Activated CD8-positive, alpha-beta memory T cell treated with anti-CD3 and anti-CD28 coated beads, Interleukin-2, amount 50 U/mL, for 48 hours (primary cell): Measurements from ENCODE around the gene TATDN3.
"Not testable (repeated sequence)": the region's sequence is repeated elsewhere in the genome, so short reads cannot be mapped to it uniquely, and the experiment has no call there.

ENCODE experiments used
- DNase-seq: peaks from one replicate; pipeline ENCODE4 v3.0.0-alpha.2; 2020

Gene TATDN3, protein sequence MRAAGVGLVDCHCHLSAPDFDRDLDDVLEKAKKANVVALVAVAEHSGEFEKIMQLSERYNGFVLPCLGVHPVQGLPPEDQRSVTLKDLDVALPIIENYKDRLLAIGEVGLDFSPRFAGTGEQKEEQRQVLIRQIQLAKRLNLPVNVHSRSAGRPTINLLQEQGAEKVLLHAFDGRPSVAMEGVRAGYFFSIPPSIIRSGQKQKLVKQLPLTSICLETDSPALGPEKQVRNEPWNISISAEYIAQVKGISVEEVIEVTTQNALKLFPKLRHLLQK

DNA sequence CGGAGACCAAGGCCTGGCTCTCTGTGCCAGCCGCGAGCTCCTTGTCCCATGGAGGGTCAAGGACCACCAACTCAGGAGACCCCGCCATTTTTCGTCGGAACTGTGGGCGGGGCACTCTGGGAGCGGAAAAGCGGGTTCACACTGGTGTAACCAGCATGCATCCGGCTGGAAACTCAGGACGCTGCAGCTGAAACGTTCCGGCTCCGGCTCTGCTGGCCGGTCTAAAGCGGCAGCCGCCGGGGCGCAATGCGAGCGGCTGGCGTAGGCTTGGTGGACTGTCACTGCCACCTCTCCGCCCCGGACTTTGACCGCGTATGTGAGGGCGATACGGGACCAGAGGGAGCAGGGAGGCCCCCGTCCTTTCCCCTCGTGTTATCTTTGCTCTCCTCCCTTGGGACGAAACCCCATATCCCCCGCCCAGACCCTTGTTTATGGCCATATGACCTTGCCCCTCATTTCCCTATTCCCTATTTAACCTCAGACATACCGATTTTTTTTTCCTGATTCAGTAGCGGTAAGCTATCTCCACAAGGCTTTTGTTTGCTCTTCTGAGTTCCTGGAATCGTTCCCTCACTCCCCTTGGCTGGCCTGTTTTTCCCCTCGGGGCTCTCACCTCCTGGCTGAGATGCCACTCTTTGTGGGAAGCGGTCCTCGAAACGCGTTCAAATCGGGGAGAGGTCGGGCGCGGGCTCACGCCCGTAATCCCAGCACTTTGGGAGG lies at the start of gene TATDN3, which contains the start of gene NSL1:
TSS of gene TATDN3 (plus strand) at position 219 of the 720 bp plus-strand sequence. CDS start at position 247, 28 bp downstream.
TSS of gene NSL1 (minus strand) at position 102 of the 720 bp plus-strand sequence. CDS start at position 88, 14 bp downstream.
- DNase-seq, result peak; percentile 100

DNA sequence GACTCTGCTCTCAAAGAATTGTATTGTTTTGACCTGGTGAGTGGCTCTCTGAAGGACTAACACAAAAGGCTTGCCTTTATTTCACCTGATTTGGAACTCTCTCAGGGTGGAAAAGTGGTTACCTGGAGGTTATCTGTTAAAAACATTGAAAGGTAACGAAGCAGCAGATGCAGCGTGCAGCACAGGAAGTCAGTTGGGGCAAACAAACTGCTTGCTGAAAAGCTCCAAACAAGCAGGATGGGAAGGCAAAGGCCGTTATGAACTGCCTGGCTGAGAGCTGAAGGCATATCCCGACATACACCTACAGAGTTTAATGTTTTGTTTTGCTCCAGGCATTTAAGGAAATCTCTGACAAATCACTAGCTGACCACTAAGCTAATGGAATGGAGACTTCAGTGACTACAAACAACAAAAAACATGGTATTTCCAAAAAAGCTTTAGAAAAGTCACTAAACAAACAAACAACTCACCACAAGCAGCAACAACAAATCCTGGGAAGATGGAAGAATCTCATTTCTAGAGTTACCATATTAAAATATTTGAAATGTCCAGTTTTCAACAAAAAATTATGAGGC lies 47.7 kb upstream of the TATDN3 start:
- no peak for DNase-seq

DNA sequence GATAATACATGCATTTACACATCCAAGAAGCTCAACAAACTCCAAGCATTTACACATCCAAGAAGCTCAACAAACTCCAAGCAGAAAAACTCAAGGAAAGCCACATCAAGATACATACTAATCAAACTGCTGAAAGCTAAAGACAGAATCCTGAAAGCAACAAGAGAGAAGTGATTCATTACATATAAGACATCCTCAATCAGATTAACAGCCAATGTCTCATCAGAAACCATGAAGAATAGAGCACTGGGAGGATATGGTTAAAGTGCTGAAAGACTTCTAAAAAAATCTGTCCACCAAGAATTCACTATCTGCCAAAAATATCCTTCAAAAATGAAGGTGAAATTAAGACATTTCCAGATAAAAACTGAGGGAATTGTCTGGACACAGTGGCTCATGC lies 46.4 kb upstream of the TATDN3 start:
- no peak for DNase-seq

DNA sequence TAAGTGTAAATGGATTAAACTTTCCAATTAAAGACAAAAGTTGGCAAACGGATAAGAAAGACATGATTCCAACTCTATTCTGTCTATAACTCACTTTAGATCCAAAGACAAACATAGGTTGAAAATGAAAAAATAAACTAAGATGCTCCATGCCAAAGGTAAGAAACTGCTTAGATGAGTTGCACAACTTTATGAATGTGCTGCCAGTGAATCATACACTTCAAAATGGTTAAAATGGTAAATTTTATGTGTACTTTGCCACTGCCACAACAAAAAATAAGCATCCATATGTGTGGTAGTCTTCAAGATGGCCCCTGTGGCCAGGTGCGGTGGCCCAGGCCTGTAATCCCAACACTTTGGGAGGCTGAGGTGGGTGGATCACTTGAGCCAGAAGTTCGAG lies 45.1 kb upstream of the TATDN3 start:
- DNase-seq, result no peak

DNA sequence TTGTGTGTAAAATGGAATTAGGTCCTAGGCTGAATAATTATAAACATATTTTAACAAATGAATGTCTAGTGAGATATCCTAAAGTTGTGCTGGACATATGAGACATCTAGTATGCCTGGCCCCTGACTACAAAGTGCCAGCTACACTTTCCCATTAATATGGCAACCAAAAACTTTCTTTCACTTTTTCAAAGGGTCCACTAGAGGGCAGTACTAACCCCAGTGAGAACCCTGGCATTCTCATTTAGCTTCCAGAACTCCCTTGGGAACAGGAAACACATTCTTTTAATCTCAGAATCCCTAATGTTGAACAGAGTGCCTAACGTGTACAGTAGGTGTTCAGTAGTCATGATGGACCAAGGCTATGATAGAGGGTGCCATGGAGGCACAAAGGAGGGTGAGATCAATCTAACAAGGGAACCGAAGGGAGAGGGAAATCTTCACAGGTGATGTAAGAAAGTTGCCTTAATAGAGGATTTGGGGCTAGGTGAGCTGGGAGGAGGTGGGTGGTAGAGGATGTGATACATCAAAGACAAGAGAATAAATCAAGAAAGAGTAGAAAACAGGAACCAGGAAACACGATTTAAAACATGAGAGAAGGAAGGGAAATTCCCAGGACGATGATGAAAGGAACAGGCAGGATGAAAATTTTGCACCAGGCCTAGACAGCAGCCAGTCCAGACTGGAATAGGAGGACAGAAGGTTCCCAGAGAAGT lies 41.7 kb upstream of the TATDN3 start:
- DNase-seq, result no peak

DNA sequence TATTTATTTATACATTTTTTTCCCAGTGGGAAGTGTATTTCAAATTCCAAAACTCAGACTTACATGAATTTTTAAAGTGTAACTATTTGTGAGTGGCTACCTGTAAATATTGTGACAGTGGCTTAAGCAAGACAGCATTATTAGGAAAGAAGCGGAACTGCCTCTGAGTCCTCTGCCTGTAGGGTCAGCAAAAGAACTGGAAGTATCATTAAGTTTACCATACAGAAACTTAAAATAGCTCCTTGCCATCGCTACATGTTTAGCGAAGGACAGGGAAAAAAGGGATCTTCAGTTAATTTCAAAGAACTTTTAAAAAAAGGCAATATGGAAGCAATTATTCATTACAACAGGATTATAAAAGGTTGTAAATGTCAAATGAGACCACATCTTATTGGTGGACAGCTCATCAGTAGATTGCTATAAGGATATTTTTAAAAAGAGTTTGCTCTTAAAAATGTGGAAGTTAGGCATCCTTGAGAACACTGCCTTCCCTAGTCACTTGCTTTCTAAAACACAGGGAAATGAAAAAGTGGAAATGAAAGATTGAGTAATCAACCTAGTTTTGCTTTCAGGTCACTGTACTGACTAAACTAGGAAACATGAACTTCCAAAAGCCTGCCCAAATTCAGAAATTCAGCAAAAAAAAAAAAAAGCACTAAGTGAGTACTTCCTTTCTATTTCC lies 39.3 kb upstream of the TATDN3 start:
- DNase-seq, result no peak

DNA sequence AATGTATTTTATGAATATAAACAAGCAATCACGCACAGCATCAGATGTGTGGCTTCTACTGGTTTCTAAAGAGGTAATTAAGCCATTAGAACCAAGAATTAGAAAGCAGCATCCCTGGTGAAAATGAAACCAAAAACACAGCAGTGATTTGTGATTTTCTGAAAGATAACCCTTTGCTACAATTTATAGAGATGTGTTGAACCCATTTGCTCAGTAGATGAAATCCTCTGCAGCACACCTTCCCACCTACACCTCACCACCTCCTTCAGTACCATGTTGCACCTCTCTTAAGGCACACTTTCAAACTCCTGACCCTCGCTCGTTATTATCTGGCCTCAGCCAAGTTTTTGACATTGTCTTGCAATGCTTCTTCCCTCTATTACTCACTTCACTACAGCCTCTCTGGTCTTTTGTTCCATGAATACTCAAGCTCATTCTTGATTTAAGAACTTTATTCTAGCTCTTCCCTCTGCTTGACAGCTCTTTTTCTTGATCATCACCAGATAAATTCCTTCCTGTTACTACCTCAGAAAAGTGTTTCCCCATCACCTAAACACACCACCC lies 38.7 kb upstream of the TATDN3 start:
- DNase-seq, result no peak

DNA sequence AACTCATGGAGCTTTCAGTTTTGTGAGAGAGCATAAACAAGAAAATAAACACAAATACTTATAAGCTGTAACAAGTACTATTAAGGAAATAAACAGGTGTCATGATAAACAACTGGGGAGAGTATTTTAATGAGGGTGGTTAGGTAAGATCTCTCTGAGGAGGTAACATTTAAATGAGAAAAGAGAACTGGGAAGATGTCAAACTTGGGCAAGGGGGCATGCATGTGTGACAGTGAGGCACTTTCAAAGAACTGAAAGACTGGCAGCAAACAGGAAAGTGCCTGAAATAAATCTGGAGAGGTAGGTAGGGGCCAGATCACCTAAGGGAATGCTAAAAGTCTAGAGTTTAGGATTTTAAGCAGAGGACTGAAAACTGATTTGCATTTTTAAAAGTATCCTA lies 37.9 kb upstream of the TATDN3 start:
- DNase-seq, result no peak

DNA sequence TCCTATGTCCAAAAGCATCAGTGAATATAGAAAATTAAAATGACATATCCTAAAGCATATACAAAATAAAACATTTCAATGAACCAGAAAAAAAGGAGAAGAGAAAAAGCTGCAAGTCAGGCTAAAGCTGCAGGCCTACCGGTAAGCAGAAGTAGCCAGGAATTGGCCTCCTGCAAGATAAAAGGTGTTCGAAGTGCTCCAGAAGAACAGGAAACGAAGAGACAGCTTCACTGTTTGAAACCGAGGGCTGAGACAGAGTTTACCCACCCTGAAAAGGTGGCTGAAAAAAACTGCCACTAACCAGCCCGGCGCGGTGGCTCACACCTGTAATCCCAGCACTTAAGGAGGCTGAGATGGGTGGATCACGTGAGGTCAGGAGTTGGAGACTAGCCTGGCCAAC lies 37.5 kb upstream of the TATDN3 start:
- DNase-seq, result no peak

DNA sequence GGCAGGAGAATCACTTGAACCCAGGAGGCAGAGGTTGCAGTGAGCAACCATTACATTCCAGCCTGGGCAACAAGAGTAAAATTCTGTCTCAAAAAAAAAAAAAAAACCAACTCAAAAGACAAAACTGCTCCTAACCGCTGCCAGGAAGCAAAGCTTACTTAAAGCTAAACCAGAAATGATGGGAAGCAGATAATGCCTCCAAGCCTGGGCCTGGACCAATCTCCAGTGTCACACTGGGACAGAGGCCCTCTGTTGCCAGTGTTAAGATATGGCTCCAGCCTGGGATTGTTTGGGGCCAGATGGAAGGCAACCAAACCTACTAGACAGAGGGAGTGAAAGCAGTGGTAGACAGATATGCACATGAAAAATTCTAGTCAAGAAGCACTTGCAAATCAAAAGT lies 37.0 kb upstream of the TATDN3 start:
- DNase-seq, result no peak

DNA sequence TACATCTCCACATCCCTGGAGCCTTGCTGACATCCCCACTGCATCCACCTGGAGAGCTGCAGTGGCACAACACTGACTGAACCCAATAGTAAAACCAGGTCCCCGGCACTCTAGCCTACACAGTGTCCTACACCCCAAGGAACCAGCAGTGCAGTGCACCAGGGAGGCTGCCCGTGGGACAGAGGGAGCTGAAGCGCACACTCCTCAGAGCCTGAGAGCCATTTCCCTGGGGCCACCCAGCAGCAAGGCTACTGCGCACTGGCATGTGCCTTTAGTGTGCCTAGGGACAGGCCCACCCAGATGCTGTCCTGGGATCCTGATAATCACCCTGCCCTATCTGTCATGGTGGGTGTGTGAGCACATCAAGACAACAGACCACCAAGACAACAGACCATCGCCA lies 32.0 kb upstream of the TATDN3 start:
- DNase-seq, result no peak

DNA sequence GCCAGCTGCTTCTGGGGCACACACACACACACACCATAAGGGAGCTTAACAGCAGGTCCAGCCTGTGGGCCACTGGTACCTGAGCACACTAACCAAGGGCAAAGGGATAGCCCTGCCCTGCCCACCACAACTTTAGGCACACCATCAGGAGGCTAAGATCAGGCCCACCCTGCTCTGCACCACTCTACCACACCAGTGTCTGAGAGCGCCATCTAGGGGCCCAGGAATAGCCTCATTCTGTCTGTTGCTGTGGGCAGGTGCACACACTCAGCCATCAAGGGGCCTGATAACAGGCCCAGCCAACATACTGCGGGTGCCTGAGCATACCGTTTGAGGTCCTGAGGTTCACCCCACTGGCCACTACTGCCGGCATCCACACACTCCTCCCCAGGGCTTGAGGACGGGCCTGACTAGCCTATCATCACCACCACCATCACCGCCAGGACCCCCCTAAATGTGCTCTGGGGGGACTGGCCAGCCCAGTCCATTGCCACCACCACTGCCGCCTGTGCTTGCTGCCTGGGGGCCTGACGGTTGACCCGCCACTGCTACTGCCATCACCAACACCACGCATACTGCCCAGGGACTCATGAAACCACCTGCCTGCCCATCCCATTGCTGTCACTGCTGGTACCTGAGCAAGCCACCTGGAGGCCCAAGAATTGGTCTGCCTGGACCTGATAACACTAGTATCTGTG lies 31.4 kb upstream of the TATDN3 start:
- DNase-seq, result peak; percentile 81

DNA sequence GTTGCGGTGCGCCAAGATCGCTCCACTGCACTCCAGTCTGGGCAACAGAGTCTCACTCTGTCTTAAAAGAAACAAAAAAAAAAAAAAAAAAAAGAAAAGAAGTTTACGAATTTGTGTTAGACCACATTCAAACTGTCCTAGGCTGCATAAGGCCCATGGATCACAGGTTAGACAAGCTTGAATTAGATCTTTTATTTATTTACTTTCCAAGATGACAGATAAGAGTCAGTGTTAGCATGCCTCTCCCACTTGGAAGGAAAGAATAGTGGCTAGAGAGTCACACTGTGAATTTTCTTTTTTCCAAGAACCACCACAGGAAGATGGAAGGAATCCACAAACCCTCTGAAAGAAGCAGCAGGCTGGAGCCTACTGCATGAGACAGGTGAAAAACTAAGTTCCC lies 29.5 kb upstream of the TATDN3 start:
- DNase-seq, result no peak

DNA sequence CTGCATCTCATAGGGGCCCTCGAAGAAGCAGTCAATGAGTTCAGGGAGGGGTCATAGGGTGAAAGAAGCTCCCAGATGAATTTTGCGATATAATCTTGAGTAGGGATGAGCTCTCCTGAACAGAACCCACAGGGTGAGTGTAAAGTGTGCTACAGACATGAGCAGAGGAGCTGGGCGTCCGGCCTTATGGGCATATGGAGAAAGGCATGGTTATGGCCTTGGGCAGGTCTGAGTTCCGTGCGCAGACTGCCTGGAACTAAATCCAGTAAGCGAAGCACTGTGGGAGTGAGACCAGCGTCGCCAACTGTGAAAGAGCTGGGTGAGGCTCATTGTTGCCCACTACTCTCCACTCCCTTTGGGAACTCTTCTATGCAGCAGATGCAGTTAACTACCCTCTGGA lies 28.9 kb upstream of the TATDN3 start:
- no peak for DNase-seq

DNA sequence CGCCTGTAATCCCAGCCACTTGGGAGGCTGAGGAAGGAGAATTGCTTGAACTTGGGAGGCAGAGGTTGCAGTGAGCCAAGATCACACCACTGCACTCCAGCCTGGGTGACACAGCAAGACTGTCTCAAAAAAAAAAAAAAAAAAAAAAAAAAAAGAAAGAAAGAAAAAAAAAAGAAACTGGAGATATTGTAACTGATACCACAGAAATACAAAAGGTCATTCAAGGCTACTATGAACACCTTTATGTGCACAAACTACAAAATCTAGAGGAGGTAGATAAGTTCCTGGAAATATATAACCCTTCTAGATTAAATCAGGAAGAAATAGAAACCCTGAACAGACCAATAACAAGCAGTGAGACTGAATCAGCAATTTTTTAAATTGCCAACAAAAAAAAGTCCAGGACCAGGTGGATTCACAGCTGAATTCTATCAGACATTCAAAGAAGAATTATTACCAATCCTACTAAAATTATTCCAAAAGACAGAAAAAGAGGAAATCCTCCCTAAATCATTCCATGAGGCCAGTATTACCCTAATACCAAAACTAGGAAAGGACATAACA lies 26.9 kb upstream of the TATDN3 start:
- DNase-seq, result not testable (repeated sequence)

DNA sequence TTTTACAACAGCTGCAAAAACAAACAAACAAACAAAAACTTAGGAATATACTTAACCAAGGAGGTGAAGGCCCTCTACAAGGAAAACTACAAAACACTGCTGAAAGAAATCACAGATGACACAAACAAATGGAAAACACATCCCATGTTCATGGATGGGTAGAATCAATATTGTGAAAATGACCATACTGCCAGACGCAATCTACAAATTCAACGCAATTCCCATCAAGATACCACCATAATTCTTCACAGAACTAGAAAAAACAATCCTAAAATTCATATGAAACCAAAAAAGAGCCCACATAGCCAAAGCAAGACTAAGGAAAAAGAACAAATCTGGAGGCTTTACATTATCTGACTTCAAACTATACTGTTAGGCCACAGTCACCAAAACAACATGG lies 24.9 kb upstream of the TATDN3 start:
- DNase-seq, result not testable (repeated sequence)

DNA sequence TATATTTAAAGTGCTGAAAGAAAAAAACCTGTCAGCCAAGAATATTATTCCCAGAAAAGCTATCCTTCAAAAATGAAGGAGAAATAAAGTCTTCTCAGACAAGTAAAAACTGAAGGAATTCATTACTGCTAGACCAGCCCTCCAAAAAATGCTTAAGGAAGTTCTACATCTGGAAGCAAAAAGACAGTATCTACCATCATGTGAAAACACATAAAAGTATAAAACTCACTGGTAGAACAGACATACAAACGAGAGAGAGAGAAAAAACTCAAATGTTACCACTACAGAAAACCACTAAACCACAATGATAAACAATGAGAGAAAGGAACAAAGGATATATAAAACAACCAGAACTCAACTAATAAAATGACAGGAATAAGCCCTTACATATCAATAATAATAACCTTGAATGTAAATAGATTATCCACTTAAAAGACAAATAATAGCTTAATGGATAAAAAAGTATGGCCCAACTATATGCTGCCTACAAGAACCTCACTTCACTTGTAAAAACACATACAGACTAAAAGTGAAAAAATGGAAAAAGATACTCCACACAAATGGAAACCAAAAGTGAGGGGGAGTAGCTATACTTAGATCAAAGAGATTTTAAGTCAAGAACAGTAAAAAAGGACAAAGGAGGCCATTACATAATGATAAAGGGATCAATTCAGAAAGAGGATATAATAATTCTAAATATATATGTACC lies 22.1 kb upstream of the TATDN3 start:
- no peak for DNase-seq

DNA sequence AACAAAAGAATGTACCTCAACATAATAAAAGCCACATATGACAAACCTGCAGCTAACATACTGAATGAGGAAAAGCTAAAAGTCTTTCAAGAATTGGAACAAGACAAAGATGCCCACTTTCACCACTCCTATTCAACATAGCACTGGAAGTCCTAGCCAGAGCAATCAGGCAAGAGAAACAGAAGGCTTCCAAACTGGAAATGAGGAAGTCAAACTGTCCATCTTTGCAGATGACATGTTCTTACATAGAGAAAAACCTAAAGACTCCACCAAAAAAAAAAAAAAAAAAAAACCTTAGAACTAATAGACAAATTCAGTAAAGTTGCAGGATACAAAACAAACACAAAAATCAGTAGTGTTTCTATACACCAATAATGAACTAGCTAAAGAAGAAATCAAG lies 20.4 kb upstream of the TATDN3 start:
- DNase-seq, result no peak

DNA sequence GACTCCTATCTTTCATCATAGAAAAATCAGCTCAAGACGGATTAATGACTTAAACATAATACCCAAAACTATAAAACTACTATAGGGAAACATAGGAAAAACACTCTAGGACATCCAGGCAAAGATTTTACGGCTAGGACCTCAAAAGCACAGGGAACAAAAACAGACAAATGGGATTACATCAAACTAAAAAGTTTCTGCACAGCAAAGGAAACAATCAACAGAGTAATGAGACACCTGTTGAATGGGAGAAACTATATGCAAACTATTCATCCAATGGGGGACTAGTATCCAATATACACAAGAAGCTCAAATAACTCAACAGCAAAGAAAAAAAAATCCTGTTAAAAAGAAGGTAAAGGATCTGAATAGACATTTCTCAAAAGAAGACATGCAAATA lies 18.7 kb upstream of the TATDN3 start:
- no peak for DNase-seq

DNA sequence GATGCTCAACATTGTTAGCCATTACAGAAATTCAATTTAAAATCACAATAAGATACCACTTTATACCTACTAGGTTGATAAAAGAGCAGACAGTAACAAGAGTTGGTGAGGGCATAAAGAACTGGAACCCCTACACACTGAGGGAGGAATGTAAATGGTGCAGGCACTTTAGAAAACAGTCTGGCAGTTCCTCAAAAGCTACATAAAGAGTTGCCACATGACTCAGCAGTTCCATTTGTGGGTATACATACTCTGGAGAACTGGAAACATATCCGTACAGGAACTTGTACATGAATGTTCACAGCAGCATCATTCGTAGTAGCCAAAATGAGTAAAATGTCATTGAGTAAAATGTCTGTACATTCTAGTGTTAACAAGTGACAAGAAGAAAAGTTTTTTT lies 17.1 kb upstream of the TATDN3 start:
- no peak for DNase-seq

DNA sequence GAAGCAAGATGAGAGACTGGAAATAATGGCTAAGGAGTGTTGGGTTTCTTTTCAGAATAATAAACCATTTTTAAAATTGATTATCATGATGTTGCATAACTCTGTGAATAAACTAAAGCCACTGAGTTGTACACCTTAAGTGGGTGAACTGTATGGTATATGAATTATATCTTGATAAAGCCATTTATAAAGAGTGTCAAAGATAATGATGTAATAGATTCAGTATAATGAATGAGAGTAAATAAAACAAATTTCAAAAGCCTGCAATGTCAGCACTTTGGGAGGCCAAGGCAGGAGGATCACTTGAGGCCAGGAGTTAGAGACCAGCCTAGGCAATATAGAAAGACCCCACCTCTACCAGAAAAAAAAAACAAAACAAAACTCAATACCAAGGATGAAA lies 16.5 kb upstream of the TATDN3 start:
- no peak for DNase-seq
